Activated CD8-positive, alpha-beta T cell treated with anti-CD3 and anti-CD28 coated beads for 36 hours (primary cell): ENCODE results near the gene ALKBH5. TPM values are rescaled to one million over a fixed set of nuclear protein-coding genes. Genes with fewer than 3 reads are reported as not detected.

Source experiments
- ATAC-seq: fragments of 200-7000 bp; cut with Tn5 transposase; one replicate; pipeline ENCODE4 v1.10.0; 2021; ENCODE audit warnings: mild to moderate bottlenecking, moderate library complexity
- CTCF ChIA-PET: fragments of 350-600 bp; sonication (Branson Sonifier 250); formaldehyde crosslinking; loops from one replicate; lab custom pipeline; 2021; ENCODE audit warnings: antibody characterized with exemption; lab: Charles Lee
- POLR2A ChIA-PET: fragments of 350-600 bp; sonication (Branson Sonifier 250); formaldehyde crosslinking; loops from one replicate; lab custom pipeline; 2021; ENCODE audit warnings: antibody characterized with exemption; lab: Charles Lee
- DNase-seq: peaks from one replicate; pipeline ENCODE4 v3.0.0-alpha.2; 2020
- H3K27ac Mint-ChIP-seq: one replicate; pipeline ENCODE4 v1.8.0; 2021; ENCODE audit warnings: mild to moderate bottlenecking, mixed read lengths
- H3K27me3 Mint-ChIP-seq: one replicate; pipeline ENCODE4 v1.8.0; 2021; ENCODE audit warnings: mixed read lengths
- H3K36me3 Mint-ChIP-seq: one replicate; pipeline ENCODE4 v1.8.0; 2021; ENCODE audit warnings: low read depth, mixed read lengths
- H3K4me1 Mint-ChIP-seq: one replicate; pipeline ENCODE4 v1.8.0; 2021; ENCODE audit warnings: low read depth, mixed read lengths
- H3K4me3 Mint-ChIP-seq: one replicate; pipeline ENCODE4 v1.8.0; 2021; ENCODE audit warnings: mild to moderate bottlenecking, moderate library complexity, mixed read lengths
- H3K9me3 Mint-ChIP-seq: one replicate; pipeline ENCODE4 v1.8.0; 2021; ENCODE audit warnings: mixed read lengths
- CTCF ChIP-seq: fragments of 200-600 bp; IDR thresholded peaks from one replicate; pipeline ENCODE4 v1.8.0; 2022; ENCODE audit warnings: antibody characterized with exemption, mild to moderate bottlenecking
- intact Hi-C: fragments of 100-400 bp; cut with micrococcal nuclease; formaldehyde crosslinking; loops from one replicate; pipeline ENCODE4 v1.10.0; 2022
- total RNA-seq, 2 experiments: library from RNA; stranded (reverse); gene quantifications; one replicate each; pipeline ENCODE4 v1.2.3, GENCODE V29; 2021

Gene ALKBH5
- total RNA-seq = 100 to 1,000 TPM; 213 to 217 TPM

- H3K36me3 Mint-ChIP-seq = peaks cover 43% of the 10 kb centered on the region
- DNase-seq (peak; percentile 98), ATAC-seq (peak; percentile 86)
- intact Hi-C loops = no loop called here
- POLR2A ChIA-PET = interaction anchor here (0.7 to 4.2 kb wide), 9 partner anchors 13 to 1743 kb away, joined by 3 to 18 read pairs (median 4); partner anchors contain the start of gene FLII
- H3K4me1 Mint-ChIP-seq = peaks cover 49% of the 10 kb centered on the region
- no peaks in the 10 kb centered on the region for H3K27me3 Mint-ChIP-seq
- TF ChIP-seq CTCF = peak; percentile 57
- peak within 1 kb of the TSS; percentile 98 for H3K27ac Mint-ChIP-seq
- no peaks in the 10 kb centered on the region for H3K9me3 Mint-ChIP-seq
- peak within 1 kb of the TSS; percentile 96 for H3K4me3 Mint-ChIP-seq
- CTCF ChIA-PET = interaction anchor here (0.7 to 7.5 kb wide), 13 partner anchors 8 to 101 kb away, joined by 3 to 69 read pairs (median 3); no protein-coding TSS in a partner anchor
Observed at GRCh38 chr17:18183334-18184142, at the start of gene ALKBH5. TSS of gene ALKBH5 (plus strand) at chr17:18183828. CDS start at chr17:18184244, 416 bp downstream.

GRCh38 chr17:18136357-18136756 is 47.3 kb upstream of the ALKBH5 start:
- H3K4me3 Mint-ChIP-seq = no peak overlapping the region
- no peaks in the 10 kb centered on the region for H3K9me3 Mint-ChIP-seq
- no peaks in the 10 kb centered on the region for H3K27me3 Mint-ChIP-seq
- POLR2A ChIA-PET = no interaction called here
- ATAC-seq (no peak), DNase-seq (no peak)
- CTCF ChIA-PET = no interaction called here
- no peaks in the 10 kb centered on the region for H3K4me1 Mint-ChIP-seq
- TF ChIP-seq CTCF = no peak
- no peak overlapping the region for H3K27ac Mint-ChIP-seq
- H3K36me3 Mint-ChIP-seq = no peaks in the 10 kb centered on the region
- intact Hi-C loops = no loop called here

- ChIA-PET POLR2A (interaction anchor here (0.7 kb wide), 1 partner anchor 20 kb away, joined by 3 read pairs; no protein-coding TSS in a partner anchor), CTCF (interaction anchor here (0.8 to 1.2 kb wide), 5 partner anchors 9 to 54 kb away, joined by 3 to 4 read pairs (median 3); partner anchors contain the start of gene ALKBH5)
- Mint-ChIP-seq H3K27me3 (no peaks in the 10 kb centered on the region), H3K4me3 (no peak overlapping the region), H3K36me3 (no peaks in the 10 kb centered on the region), H3K9me3 (no peaks in the 10 kb centered on the region), H3K4me1 (no peaks in the 10 kb centered on the region), H3K27ac (no peak overlapping the region)
- intact Hi-C loops = no loop called here
- TF ChIP-seq CTCF = no peak
- no peak for ATAC-seq
- DNase-seq = no peak
Observed at GRCh38 chr17:18138065-18138749, 45.4 kb upstream of the ALKBH5 start.

- CTCF ChIA-PET = interaction anchor here (0.9 to 1.3 kb wide), 5 partner anchors 17 to 77 kb away, joined by 3 to 4 read pairs (median 3); no protein-coding TSS in a partner anchor
- no peak for ATAC-seq
Observed at GRCh38 chr17:18139092-18139491, 44.5 kb upstream of the ALKBH5 start.

More at GRCh38 chr17:18139092-18139491, 44.5 kb upstream of the ALKBH5 start:
- no peaks in the 10 kb centered on the region for H3K4me1 Mint-ChIP-seq
- H3K9me3 Mint-ChIP-seq = no peaks in the 10 kb centered on the region
- no peak overlapping the region for H3K4me3 Mint-ChIP-seq
- no peaks in the 10 kb centered on the region for H3K27me3 Mint-ChIP-seq
- H3K36me3 Mint-ChIP-seq = no peaks in the 10 kb centered on the region
- H3K27ac Mint-ChIP-seq = no peak overlapping the region
- no peak for DNase-seq
- POLR2A ChIA-PET = no interaction called here
- intact Hi-C loops = no loop called here
- no peak for TF ChIP-seq CTCF
